Measurements from ENCODE around the gene BEND7. TPM values are rescaled to one million over a fixed set of nuclear protein-coding genes. Genes with fewer than 3 reads are reported as not detected.

BEND7 gene
- total RNA-seq, 1 donor, result 9.0 TPM

DNA sequence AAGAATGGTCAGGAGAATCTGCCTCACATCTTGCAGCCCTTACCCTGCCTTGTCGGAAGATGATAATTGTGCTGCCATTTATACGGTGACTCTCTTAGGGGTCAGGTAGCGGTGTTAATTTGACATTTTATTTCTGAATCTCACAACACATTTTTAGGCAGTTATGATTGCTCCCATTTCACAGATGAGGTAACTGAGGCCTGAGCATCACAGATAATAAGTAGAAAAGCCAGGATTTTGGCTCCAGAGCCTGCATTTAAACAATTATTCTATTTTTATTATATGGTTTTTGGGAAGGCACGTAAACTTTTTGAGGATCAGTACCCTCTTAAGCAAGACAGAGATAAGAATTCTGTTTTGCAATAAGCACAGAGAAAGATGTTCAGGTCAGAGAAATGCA, 103.4 kb downstream of the BEND7 start:
- Histone ChIP-seq H3K4me2 (ENCODE audit: insufficient read depth, low read length) (no peak overlapping the region), H3K27me3 (ENCODE audit: insufficient read depth, low read length) (peaks cover 22% of the 10 kb centered on the region), H2AFZ (ENCODE audit: low read length) (no peak overlapping the region), H3K36me3 (ENCODE audit: insufficient read depth, low read length) (no peaks in the 10 kb centered on the region), H3K9me3 (ENCODE audit: low read depth, low read length) (no peaks in the 10 kb centered on the region), H3K4me1 (ENCODE audit: insufficient read depth, low read length) (no peaks in the 10 kb centered on the region), H4K20me1 (ENCODE audit: insufficient read depth, low read length) (no peaks in the 10 kb centered on the region), H3K79me2 (ENCODE audit: insufficient read depth, low read length) (no peaks in the 10 kb centered on the region), H3K4me3 (ENCODE audit: insufficient read depth, low read length) (no peak overlapping the region), H3K27ac (ENCODE audit: low read depth, low read length) (no peak overlapping the region)
- DNase-seq (ENCODE audit: insufficient read length, low spot score, missing footprints), result no peak
- TF ChIP-seq, protein P1, sequence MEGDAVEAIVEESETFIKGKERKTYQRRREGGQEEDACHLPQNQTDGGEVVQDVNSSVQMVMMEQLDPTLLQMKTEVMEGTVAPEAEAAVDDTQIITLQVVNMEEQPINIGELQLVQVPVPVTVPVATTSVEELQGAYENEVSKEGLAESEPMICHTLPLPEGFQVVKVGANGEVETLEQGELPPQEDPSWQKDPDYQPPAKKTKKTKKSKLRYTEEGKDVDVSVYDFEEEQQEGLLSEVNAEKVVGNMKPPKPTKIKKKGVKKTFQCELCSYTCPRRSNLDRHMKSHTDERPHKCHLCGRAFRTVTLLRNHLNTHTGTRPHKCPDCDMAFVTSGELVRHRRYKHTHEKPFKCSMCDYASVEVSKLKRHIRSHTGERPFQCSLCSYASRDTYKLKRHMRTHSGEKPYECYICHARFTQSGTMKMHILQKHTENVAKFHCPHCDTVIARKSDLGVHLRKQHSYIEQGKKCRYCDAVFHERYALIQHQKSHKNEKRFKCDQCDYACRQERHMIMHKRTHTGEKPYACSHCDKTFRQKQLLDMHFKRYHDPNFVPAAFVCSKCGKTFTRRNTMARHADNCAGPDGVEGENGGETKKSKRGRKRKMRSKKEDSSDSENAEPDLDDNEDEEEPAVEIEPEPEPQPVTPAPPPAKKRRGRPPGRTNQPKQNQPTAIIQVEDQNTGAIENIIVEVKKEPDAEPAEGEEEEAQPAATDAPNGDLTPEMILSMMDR (IDR thresholded peaks at IDR 0.05; ENCODE audit: extremely low read depth, low read depth, low read length), result no peak

DNA sequence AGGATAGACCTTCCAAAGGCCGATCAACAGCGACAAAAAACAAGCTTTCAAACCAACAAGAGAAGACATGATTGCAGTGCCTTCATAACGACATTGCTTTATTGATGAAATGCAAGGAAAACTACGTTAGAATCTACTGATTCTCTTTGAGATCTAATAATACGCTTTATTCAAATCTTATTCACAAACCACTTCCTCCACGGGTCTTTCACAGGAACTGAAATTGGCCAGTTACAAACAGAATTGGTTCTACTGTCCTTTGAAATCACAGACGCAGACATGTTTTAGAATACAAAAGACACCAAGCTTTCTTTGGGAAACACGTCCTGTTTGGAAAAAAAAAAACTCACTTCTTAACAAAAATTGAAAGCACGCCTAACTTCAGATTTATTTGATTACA, 106.0 kb downstream of the BEND7 start:
- no peaks in the 10 kb centered on the region for H4K20me1 ChIP-seq (ENCODE audit: insufficient read depth, low read length)
- H3K27me3 ChIP-seq (ENCODE audit: insufficient read depth, low read length), result peaks cover 13% of the 10 kb centered on the region
- DNase-seq (ENCODE audit: insufficient read length, low spot score, missing footprints), result no peak
- no peak overlapping the region for H3K4me3 ChIP-seq (ENCODE audit: insufficient read depth, low read length)
- H2AFZ ChIP-seq (ENCODE audit: low read length), result no peak overlapping the region
- H3K79me2 ChIP-seq (ENCODE audit: insufficient read depth, low read length), result no peaks in the 10 kb centered on the region
- H3K36me3 ChIP-seq (ENCODE audit: insufficient read depth, low read length), result no peaks in the 10 kb centered on the region
- H3K4me2 ChIP-seq (ENCODE audit: insufficient read depth, low read length), result no peak overlapping the region
- H3K27ac ChIP-seq (ENCODE audit: low read depth, low read length), result no peak overlapping the region
- no peaks in the 10 kb centered on the region for H3K9me3 ChIP-seq (ENCODE audit: low read depth, low read length)
- TF ChIP-seq, protein P1 (IDR thresholded peaks at IDR 0.05; ENCODE audit: extremely low read depth, low read depth, low read length), result no peak
- no peaks in the 10 kb centered on the region for H3K4me1 ChIP-seq (ENCODE audit: insufficient read depth, low read length)

DNA sequence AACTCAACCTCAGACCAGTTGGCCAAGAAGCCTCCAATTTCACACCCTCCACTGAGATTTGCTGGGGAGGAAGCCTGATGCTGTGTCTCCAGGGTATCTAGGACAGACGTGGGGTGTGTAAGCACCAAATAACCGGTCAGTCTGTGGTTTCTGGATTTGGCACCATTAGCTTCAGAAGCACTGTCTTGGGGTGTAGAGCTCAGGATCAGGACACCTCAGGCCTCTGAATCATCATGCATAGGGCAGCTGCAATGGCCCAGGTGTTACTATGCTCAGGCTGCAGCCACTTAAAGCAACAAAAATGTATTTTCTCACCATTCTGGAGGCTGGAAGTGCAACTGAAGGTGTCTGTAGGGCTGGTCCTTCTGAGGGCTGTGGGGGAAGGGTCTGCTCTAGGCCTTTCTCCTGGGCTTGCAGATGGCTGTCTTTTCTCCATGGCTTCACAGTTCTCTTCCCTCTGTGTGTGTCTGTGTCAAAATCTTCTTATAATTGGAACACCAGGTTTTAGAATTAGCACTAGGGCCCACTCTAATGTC, 107.4 kb downstream of the BEND7 start:
- DNase-seq (ENCODE audit: insufficient read length, low spot score, missing footprints), result no peak
- TF ChIP-seq, protein P1 (IDR thresholded peaks at IDR 0.05; ENCODE audit: extremely low read depth, low read depth, low read length), result no peak
- peaks cover 4% of the 10 kb centered on the region for H3K4me1 ChIP-seq (ENCODE audit: insufficient read depth, low read length)

DNA sequence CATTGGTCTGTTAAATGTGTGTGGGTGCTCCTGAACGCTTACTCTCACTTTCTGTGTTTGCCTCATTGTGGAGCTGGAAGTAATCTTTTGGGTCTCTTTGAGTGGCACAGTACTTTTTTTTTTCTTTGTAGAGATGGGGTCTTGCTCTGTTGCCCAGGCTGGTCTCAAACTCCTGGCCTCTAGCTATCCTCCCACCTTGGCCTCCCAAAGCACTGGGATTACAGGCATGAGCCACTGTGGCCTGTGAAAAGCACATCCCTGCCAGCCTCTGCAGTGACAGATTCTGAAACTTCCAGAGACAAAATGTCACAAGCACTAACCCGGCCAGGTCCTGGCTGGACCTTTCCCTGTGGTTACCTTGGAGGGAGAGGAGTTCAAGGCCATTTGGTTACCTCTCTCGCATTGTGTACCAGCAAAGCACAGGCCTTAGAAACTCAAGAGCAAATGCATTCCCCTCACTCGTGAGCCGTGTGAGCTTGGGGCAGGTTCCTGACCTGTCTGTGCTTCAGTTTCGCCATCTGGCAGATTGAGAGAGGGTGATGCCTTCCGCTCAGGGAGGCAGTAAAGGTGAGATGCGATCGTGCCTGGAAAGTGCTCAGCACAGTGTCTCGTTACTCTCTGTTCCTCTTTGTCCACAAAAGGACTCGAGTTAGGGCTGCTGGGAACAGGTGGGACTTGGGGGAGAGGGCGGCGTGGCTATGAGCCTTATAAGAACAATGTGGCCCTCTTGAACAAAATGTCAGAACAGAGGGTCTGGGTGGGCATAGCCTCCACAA, 108.1 kb downstream of the BEND7 start:
- peaks cover 4% of the 10 kb centered on the region for H3K4me1 ChIP-seq (ENCODE audit: insufficient read depth, low read length)
- no peaks in the 10 kb centered on the region for H3K9me3 ChIP-seq (ENCODE audit: low read depth, low read length)
- H4K20me1 ChIP-seq (ENCODE audit: insufficient read depth, low read length), result no peaks in the 10 kb centered on the region
- TF ChIP-seq, protein P1 (IDR thresholded peaks at IDR 0.05; ENCODE audit: extremely low read depth, low read depth, low read length), result no peak
- DNase-seq (ENCODE audit: insufficient read length, low spot score, missing footprints), result no peak
- no peaks in the 10 kb centered on the region for H3K79me2 ChIP-seq (ENCODE audit: insufficient read depth, low read length)
- H2AFZ ChIP-seq (ENCODE audit: low read length), result no peak overlapping the region
- no peak overlapping the region for H3K4me2 ChIP-seq (ENCODE audit: insufficient read depth, low read length)
- H3K27ac ChIP-seq (ENCODE audit: low read depth, low read length), result no peak overlapping the region
- no peak overlapping the region for H3K4me3 ChIP-seq (ENCODE audit: insufficient read depth, low read length)
- peaks cover 13% of the 10 kb centered on the region for H3K27me3 ChIP-seq (ENCODE audit: insufficient read depth, low read length)
- no peaks in the 10 kb centered on the region for H3K36me3 ChIP-seq (ENCODE audit: insufficient read depth, low read length)

More for the DNA sequence above, 107.4 kb downstream of the BEND7 start:
- H3K4me2 ChIP-seq (ENCODE audit: insufficient read depth, low read length), result no peak overlapping the region
- no peaks in the 10 kb centered on the region for H3K9me3 ChIP-seq (ENCODE audit: low read depth, low read length)
- no peaks in the 10 kb centered on the region for H3K79me2 ChIP-seq (ENCODE audit: insufficient read depth, low read length)
- no peak overlapping the region for H3K27ac ChIP-seq (ENCODE audit: low read depth, low read length)
- no peaks in the 10 kb centered on the region for H4K20me1 ChIP-seq (ENCODE audit: insufficient read depth, low read length)
- H2AFZ ChIP-seq (ENCODE audit: low read length), result no peak overlapping the region
- peaks cover 13% of the 10 kb centered on the region for H3K27me3 ChIP-seq (ENCODE audit: insufficient read depth, low read length)
- no peak overlapping the region for H3K4me3 ChIP-seq (ENCODE audit: insufficient read depth, low read length)
- no peaks in the 10 kb centered on the region for H3K36me3 ChIP-seq (ENCODE audit: insufficient read depth, low read length)
